WTC11 (cell line): ENCODE results near the gene TAF5. TPM values are rescaled to one million over a fixed set of nuclear protein-coding genes. Genes with fewer than 3 reads are reported as not detected.
"Not testable (repeated sequence)": the region's sequence is repeated elsewhere in the genome, so short reads cannot be mapped to it uniquely, and the experiment has no call there.

Source experiments
- ATAC-seq: fragments of 200-7000 bp; cut with Tn5 transposase; 2 replicates; pipeline ENCODE4 v1.10.0; 2021; ENCODE audit warnings: mild to moderate bottlenecking, moderate library complexity
- CTCF ChIA-PET: fragments of 300-600 bp; sonication (Branson Sonifier 250); formaldehyde crosslinking; loops from one replicate; lab custom pipeline; 2021; ENCODE audit warnings: antibody characterized with exemption; lab: Charles Lee
- POLR2A ChIA-PET: fragments of 350-600 bp; sonication (Branson Sonifier 250); formaldehyde crosslinking; loops from one replicate; lab custom pipeline; 2021; ENCODE audit warnings: antibody characterized with exemption; lab: Charles Lee
- DNase-seq: peaks from one replicate; pipeline ENCODE4 v3.0.0; 2021; ENCODE audit warnings: low spot score
- H3K27ac Mint-ChIP-seq: 2 replicates; pipeline ENCODE4 v1.8.0; 2021; ENCODE audit warnings: mixed read lengths
- H3K27me3 Mint-ChIP-seq: 2 replicates; pipeline ENCODE4 v1.8.0; 2021; ENCODE audit warnings: low read depth, mild to moderate bottlenecking, moderate library complexity, mixed read lengths
- H3K36me3 Mint-ChIP-seq: 2 replicates; pipeline ENCODE4 v1.8.0; 2021; ENCODE audit warnings: mixed read lengths
- H3K4me1 Mint-ChIP-seq: 2 replicates; pipeline ENCODE4 v1.8.0; 2022; ENCODE audit warnings: mixed read lengths
- H3K4me3 Mint-ChIP-seq: 2 replicates; pipeline ENCODE4 v1.8.0; 2021; ENCODE audit warnings: mild to moderate bottlenecking, moderate library complexity, mixed read lengths
- H3K9me3 Mint-ChIP-seq: 2 replicates; pipeline ENCODE4 v1.8.0; 2021; ENCODE audit warnings: mixed read lengths
- ELF4 ChIP-seq: sonication (generic); formaldehyde crosslinking; IDR thresholded peaks from 2 replicates; pipeline ENCODE4 v1.8.1; 2022; ENCODE audit warnings: low read depth, mild to moderate bottlenecking, moderate library complexity, missing genetic modification reagents
- GTF2I ChIP-seq: fragments of 250-450 bp; sonication (Bioruptor Pico); conservative IDR thresholded peaks from 2 replicates; pipeline ENCODE4 v1.4.0; 2021; ENCODE audit warnings: mild to moderate bottlenecking
- NR2C2 ChIP-seq: sonication (generic); formaldehyde crosslinking; IDR thresholded peaks from 2 replicates; pipeline ENCODE4 v1.8.0; 2022; ENCODE audit warnings: mild to moderate bottlenecking, missing genetic modification reagents
- ZNF232 ChIP-seq: sonication (generic); formaldehyde crosslinking; IDR thresholded peaks from 2 replicates; pipeline ENCODE4 v1.8.0; 2022; ENCODE audit warnings: mild to moderate bottlenecking, missing genetic modification reagents
- ZNF396 ChIP-seq: fragments of 250-450 bp; sonication (Bioruptor Pico); IDR thresholded peaks from 2 replicates; pipeline ENCODE4 v1.8.0; 2021; ENCODE audit warnings: mild to moderate bottlenecking, moderate library complexity, borderline replicate concordance
- ZNF671 ChIP-seq: fragments of 250-450 bp; sonication (Bioruptor Pico); IDR thresholded peaks from 2 replicates; pipeline ENCODE4 v1.8.0; 2021; ENCODE audit warnings: mild to moderate bottlenecking
- total RNA-seq: library from RNA; stranded (reverse); gene quantifications from 3 replicates; pipeline ENCODE4 v1.2.3, GENCODE V29; 2021
- TF ChIP-seq, protein P1 (sequence below): sonication (generic); formaldehyde crosslinking; IDR thresholded peaks from 2 replicates; pipeline ENCODE4 v1.8.0; 2022; ENCODE audit warnings: missing genetic modification reagents
- TF ChIP-seq, protein P2 (sequence below): sonication (generic); formaldehyde crosslinking; IDR thresholded peaks from 2 replicates; pipeline ENCODE4 v1.8.1; 2023; ENCODE audit warnings: mild to moderate bottlenecking, moderate library complexity, missing genetic modification reagents
- TF ChIP-seq, protein P3 (sequence below): sonication (generic); formaldehyde crosslinking; IDR thresholded peaks from 2 replicates; pipeline ENCODE4 v1.8.0; 2022; ENCODE audit warnings: mild to moderate bottlenecking, missing genetic modification reagents
- TF ChIP-seq, protein P4 (sequence below): sonication (generic); formaldehyde crosslinking; IDR thresholded peaks from 2 replicates; pipeline ENCODE4 v1.8.0; 2022; ENCODE audit warnings: mild to moderate bottlenecking, missing genetic modification reagents
- TF ChIP-seq, protein P5 (sequence below): fragments of 200-600 bp; IDR thresholded peaks from 2 replicates; pipeline ENCODE4 v1.8.0; 2022; ENCODE audit warnings: antibody characterized with exemption
- TF ChIP-seq, protein P6 (sequence below): fragments of 250-450 bp; sonication (Bioruptor Pico); IDR thresholded peaks from 2 replicates; pipeline ENCODE4 v2.1.2; 2022; ENCODE audit warnings: mild to moderate bottlenecking, moderate library complexity
- TF ChIP-seq, protein P7 (sequence below): sonication (generic); formaldehyde crosslinking; IDR thresholded peaks from 2 replicates; pipeline ENCODE4 v1.8.1; 2023; ENCODE audit warnings: mild to moderate bottlenecking, missing genetic modification reagents, moderate library complexity

Gene TAF5
- total RNA-seq, 1 experiment from 2014 or later = 14.9 TPM

DNA sequence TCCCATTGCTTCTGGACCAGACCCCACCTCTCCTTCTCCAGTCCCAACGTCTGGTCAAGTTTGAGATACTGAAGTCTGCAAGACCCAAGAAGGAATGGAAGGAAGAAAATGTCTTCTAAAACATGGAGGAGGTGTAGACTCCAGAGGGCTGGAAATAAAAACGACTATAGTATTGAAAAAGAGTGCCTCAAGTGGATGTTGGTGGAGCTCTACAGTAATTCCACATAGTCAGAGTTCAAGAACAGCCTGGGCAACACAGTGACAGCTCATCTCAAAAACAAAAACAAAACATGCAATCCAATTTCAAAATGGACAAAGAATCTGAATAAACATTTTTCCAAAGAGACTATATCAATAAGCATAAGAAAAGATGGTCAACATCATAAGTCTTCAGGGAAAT, 14.5 kb upstream of the TAF5 start:
- CTCF ChIA-PET = interaction anchor here (0.7 to 1.3 kb wide), 2 partner anchors 25 to 137 kb away, joined by 3 to 5 read pairs; no protein-coding TSS in a partner anchor
- TF ChIP-seq, protein P1, sequence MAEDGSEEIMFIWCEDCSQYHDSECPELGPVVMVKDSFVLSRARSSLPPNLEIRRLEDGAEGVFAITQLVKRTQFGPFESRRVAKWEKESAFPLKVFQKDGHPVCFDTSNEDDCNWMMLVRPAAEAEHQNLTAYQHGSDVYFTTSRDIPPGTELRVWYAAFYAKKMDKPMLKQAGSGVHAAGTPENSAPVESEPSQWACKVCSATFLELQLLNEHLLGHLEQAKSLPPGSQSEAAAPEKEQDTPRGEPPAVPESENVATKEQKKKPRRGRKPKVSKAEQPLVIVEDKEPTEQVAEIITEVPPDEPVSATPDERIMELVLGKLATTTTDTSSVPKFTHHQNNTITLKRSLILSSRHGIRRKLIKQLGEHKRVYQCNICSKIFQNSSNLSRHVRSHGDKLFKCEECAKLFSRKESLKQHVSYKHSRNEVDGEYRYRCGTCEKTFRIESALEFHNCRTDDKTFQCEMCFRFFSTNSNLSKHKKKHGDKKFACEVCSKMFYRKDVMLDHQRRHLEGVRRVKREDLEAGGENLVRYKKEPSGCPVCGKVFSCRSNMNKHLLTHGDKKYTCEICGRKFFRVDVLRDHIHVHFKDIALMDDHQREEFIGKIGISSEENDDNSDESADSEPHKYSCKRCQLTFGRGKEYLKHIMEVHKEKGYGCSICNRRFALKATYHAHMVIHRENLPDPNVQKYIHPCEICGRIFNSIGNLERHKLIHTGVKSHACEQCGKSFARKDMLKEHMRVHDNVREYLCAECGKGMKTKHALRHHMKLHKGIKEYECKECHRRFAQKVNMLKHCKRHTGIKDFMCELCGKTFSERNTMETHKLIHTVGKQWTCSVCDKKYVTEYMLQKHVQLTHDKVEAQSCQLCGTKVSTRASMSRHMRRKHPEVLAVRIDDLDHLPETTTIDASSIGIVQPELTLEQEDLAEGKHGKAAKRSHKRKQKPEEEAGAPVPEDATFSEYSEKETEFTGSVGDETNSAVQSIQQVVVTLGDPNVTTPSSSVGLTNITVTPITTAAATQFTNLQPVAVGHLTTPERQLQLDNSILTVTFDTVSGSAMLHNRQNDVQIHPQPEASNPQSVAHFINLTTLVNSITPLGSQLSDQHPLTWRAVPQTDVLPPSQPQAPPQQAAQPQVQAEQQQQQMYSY (CRISPR knock-in tag) = no peak
- TF ChIP-seq, protein P2, sequence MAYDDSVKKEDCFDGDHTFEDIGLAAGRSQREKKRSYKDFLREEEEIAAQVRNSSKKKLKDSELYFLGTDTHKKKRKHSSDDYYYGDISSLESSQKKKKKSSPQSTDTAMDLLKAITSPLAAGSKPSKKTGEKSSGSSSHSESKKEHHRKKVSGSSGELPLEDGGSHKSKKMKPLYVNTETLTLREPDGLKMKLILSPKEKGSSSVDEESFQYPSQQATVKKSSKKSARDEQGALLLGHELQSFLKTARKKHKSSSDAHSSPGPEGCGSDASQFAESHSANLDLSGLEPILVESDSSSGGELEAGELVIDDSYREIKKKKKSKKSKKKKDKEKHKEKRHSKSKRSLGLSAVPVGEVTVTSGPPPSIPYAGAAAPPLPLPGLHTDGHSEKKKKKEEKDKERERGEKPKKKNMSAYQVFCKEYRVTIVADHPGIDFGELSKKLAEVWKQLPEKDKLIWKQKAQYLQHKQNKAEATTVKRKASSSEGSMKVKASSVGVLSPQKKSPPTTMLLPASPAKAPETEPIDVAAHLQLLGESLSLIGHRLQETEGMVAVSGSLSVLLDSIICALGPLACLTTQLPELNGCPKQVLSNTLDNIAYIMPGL (CRISPR knock-in tag) = no peak
- TF ChIP-seq, protein P3, sequence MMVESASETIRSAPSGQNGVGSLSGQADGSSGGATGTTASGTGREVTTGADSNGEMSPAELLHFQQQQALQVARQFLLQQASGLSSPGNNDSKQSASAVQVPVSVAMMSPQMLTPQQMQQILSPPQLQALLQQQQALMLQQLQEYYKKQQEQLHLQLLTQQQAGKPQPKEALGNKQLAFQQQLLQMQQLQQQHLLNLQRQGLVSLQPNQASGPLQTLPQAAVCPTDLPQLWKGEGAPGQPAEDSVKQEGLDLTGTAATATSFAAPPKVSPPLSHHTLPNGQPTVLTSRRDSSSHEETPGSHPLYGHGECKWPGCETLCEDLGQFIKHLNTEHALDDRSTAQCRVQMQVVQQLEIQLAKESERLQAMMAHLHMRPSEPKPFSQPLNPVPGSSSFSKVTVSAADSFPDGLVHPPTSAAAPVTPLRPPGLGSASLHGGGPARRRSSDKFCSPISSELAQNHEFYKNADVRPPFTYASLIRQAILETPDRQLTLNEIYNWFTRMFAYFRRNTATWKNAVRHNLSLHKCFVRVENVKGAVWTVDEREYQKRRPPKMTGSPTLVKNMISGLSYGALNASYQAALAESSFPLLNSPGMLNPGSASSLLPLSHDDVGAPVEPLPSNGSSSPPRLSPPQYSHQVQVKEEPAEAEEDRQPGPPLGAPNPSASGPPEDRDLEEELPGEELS (CRISPR knock-in tag) = no peak
- H3K9me3 Mint-ChIP-seq = no peaks in the 10 kb centered on the region
- peaks cover 10% of the 10 kb centered on the region for H3K4me1 Mint-ChIP-seq
- H3K27me3 Mint-ChIP-seq = no peaks in the 10 kb centered on the region
- POLR2A ChIA-PET = no interaction called here
- DNase-seq (no peak), ATAC-seq (no peak)
- no peak overlapping the region for H3K27ac Mint-ChIP-seq
- peaks cover 6% of the 10 kb centered on the region for H3K36me3 Mint-ChIP-seq
- no peak overlapping the region for H3K4me3 Mint-ChIP-seq

DNA sequence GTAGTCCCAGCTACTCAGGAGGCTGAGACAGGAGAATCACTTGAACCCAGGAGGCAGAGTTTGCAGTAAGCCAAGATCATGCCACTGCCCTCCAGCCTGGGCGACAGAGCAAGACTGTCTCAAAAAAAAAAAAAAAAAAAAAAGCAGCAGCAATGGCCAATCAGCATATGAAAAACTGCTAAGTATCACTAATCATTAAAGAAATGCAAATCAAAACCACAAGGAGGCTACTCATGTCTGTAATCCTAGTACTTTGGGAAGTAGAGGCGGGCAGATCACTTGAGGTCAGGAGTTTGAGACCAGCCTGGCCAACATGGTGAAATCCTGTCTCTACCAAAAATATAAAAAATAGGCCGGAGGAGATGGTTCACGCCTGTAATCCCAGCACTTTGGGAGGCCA, 13.2 kb upstream of the TAF5 start:
- H3K4me1 Mint-ChIP-seq, POLR2A ChIA-PET, H3K4me3 Mint-ChIP-seq, H3K9me3 Mint-ChIP-seq, H3K27me3 Mint-ChIP-seq, ATAC-seq, H3K36me3 Mint-ChIP-seq, DNase-seq, H3K27ac Mint-ChIP-seq: not testable (repeated sequence)
- CTCF ChIA-PET = interaction anchor here (0.7 kb wide), 1 partner anchor 512 kb away, joined by 4 read pairs; no protein-coding TSS in a partner anchor

DNA sequence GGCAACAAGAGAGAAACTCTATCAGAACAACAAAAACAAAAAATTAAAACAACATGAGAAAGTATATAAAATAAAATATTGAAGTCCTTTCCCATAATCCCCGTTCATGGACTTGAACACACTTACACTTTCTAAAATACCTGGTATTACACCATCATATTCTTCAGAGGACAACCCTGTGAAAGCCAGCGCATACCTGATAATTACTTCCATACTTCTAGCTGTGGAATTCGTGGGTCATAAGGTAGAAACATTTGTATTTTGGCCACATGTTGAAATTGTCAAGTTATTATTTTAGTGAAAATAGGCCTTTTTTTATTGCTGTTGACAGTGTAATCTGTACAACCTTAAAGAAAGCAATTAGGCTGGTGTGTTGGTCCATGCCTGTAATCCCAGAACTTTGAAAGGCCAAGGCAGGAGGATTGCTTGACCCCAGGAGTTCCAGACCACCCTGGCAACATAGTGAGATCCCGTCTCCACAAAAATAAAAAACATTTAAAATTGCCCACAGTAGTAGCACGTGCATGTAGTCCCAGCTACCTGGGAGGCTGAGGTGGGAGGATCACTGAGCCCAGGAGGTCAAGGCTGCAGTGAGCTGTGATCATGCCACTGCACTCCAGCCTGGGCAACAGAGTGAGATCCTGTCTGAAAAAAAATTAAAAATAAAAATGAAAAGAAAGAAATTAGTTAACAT, 11.7 kb upstream of the TAF5 start:
- H3K4me1 Mint-ChIP-seq = peaks cover 7% of the 10 kb centered on the region
- H3K27me3 Mint-ChIP-seq = no peaks in the 10 kb centered on the region
- H3K9me3 Mint-ChIP-seq = no peaks in the 10 kb centered on the region
- DNase-seq (no peak), ATAC-seq (no peak)
- ChIA-PET CTCF (interaction anchor here (0.6 kb wide), 1 partner anchor 9 kb away, joined by 3 read pairs; no protein-coding TSS in a partner anchor), POLR2A (no interaction called here)
- no peak overlapping the region for H3K4me3 Mint-ChIP-seq
- H3K27ac Mint-ChIP-seq = no peak overlapping the region
- no peaks in the 10 kb centered on the region for H3K36me3 Mint-ChIP-seq
- TF ChIP-seq ZNF671 (CRISPR knock-in tag) (no peak), ZNF396 (CRISPR knock-in tag) (no peak), NR2C2 (CRISPR knock-in tag) (no peak), ELF4 (CRISPR knock-in tag) (no peak), GTF2I (CRISPR knock-in tag) (no peak), ZNF232 (CRISPR knock-in tag) (no peak)
- TF ChIP-seq, protein P4, sequence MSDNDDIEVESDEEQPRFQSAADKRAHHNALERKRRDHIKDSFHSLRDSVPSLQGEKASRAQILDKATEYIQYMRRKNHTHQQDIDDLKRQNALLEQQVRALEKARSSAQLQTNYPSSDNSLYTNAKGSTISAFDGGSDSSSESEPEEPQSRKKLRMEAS = no peak
- TF ChIP-seq, protein P5, sequence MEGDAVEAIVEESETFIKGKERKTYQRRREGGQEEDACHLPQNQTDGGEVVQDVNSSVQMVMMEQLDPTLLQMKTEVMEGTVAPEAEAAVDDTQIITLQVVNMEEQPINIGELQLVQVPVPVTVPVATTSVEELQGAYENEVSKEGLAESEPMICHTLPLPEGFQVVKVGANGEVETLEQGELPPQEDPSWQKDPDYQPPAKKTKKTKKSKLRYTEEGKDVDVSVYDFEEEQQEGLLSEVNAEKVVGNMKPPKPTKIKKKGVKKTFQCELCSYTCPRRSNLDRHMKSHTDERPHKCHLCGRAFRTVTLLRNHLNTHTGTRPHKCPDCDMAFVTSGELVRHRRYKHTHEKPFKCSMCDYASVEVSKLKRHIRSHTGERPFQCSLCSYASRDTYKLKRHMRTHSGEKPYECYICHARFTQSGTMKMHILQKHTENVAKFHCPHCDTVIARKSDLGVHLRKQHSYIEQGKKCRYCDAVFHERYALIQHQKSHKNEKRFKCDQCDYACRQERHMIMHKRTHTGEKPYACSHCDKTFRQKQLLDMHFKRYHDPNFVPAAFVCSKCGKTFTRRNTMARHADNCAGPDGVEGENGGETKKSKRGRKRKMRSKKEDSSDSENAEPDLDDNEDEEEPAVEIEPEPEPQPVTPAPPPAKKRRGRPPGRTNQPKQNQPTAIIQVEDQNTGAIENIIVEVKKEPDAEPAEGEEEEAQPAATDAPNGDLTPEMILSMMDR = no peak
- TF ChIP-seq, protein P6, sequence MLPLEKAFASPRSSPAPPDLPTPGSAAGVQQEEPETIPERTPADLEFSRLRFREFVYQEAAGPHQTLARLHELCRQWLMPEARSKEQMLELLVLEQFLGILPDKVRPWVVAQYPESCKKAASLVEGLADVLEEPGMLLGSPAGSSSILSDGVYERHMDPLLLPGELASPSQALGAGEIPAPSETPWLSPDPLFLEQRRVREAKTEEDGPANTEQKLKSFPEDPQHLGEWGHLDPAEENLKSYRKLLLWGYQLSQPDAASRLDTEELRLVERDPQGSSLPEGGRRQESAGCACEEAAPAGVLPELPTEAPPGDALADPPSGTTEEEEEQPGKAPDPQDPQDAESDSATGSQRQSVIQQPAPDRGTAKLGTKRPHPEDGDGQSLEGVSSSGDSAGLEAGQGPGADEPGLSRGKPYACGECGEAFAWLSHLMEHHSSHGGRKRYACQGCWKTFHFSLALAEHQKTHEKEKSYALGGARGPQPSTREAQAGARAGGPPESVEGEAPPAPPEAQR (CRISPR knock-in tag) = no peak
- TF ChIP-seq, protein P7, sequence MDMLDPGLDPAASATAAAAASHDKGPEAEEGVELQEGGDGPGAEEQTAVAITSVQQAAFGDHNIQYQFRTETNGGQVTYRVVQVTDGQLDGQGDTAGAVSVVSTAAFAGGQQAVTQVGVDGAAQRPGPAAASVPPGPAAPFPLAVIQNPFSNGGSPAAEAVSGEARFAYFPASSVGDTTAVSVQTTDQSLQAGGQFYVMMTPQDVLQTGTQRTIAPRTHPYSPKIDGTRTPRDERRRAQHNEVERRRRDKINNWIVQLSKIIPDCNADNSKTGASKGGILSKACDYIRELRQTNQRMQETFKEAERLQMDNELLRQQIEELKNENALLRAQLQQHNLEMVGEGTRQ (CRISPR knock-in tag) = no peak

DNA sequence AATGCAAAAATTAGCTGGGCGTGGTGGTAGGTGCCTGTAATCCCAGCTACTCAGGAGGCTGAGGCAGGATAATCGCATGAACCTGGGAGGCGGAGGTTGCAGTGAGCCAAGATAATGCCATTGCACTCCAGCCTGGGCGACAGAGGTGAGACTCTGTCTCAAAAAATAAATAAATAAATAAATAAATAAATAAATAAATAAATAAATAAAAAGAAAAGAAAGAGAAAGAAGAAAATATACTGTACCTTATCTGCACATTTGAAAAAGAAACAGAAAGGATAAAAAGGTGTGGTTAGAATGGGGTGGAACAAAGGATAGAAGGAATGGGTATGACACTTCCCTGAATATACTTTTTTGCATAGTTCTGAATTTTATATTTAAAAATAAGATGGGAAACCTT, 8.3 kb upstream of the TAF5 start:
- POLR2A ChIA-PET = interaction anchor here (1.2 kb wide), 1 partner anchor 8 kb away, joined by 6 read pairs; the partner anchor contains the start of gene PCGF6
- H3K27me3 Mint-ChIP-seq, H3K27ac Mint-ChIP-seq, H3K9me3 Mint-ChIP-seq, DNase-seq, H3K4me3 Mint-ChIP-seq, ATAC-seq, H3K4me1 Mint-ChIP-seq, H3K36me3 Mint-ChIP-seq, CTCF ChIA-PET: not testable (repeated sequence)
